ENCODE measurements around the gene INTS6. TPM values are rescaled to one million over a fixed set of nuclear protein-coding genes. Genes with fewer than 3 reads are reported as not detected.

INTS6 gene
- total RNA-seq, 4 donors from 2014 or later: 34.3 to 56.9 (median 53.0) TPM

- Histone ChIP-seq H3K27ac (no peak overlapping the region), H3K36me3 (no peaks in the 10 kb centered on the region)
- intact Hi-C loops (cut with DNase I; ENCODE audit: low total_unique reads): no loop called here
Observed at GRCh38 chr13:51396352-51396751, 56.5 kb downstream of the INTS6 start.

DNA sequence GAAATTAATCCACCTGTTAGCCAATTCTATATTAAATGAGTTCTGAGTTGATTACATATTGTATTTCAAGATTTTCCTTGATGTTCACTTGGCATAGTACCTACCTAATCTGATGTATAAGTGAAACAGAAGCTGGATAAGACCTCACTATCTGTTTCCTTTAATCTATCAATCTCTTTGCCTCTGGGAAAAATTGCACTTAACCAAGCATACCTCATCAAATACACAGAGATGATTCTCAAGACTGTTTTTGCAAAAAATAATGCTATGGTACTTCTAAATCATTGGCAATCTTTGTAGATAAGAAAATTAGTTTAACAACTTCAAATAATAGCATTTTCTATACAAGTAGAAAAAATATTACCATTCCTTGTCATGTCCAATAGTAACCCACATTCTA is 58.1 kb downstream of the INTS6 start:
- no peak overlapping the region for H3K4me3 ChIP-seq
- H3K9me3 ChIP-seq: no peaks in the 10 kb centered on the region
- DNase-seq: no peak
- no peak overlapping the region for H3K27ac ChIP-seq
- intact Hi-C loops (cut with DNase I; ENCODE audit: low total_unique reads): no loop called here
- H3K36me3 ChIP-seq: no peaks in the 10 kb centered on the region
- peaks cover 0 to 10% of the 10 kb centered on the region in 2 donors for H3K4me1 ChIP-seq
- no peaks in the 10 kb centered on the region for H3K27me3 ChIP-seq
- TF ChIP-seq CTCF (IDR thresholded peaks at IDR 0.05) (no peak), POLR2A (IDR thresholded peaks at IDR 0.05) (no peak)

More at GRCh38 chr13:51396352-51396751, 56.5 kb downstream of the INTS6 start:
- TF ChIP-seq CTCF (IDR thresholded peaks at IDR 0.05) (no peak), POLR2A (IDR thresholded peaks at IDR 0.05) (no peak)
- Histone ChIP-seq H3K9me3 (no peaks in the 10 kb centered on the region), H3K4me3 (no peak overlapping the region), H3K27me3 (no peaks in the 10 kb centered on the region), H3K4me1 (peaks cover 0 to 7% of the 10 kb centered on the region in 2 donors)
- no peak for DNase-seq

DNA sequence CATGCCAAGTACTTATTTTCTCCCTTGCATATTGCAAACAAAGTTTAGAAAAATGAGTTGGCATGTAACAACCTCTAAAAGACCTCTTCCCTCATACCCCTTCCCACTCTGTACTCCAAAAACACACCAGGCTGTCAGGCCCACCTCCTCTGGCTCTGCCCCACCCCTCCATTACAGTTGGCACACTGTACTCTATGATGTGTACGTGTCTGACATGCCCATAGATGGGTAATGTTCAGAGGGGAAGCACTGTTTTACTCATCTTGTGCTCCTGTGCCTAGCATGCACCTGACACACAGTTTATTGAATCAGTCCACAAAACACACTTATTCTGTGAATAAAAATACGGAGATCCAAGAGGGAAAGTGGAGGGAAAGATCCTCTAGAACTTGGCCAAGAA is 67.7 kb downstream of the INTS6 start:
- TF ChIP-seq POLR2A (IDR thresholded peaks at IDR 0.05): no peak
- TF ChIP-seq CTCF (IDR thresholded peaks at IDR 0.05): no peak
- H3K4me3 ChIP-seq: no peak overlapping the region
- no peak overlapping the region for H3K27ac ChIP-seq
- intact Hi-C loops (cut with DNase I; ENCODE audit: low total_unique reads): no loop called here
- DNase-seq: no peak
- H3K27me3 ChIP-seq: no peaks in the 10 kb centered on the region
- no peaks in the 10 kb centered on the region for H3K36me3 ChIP-seq
- H3K4me1 ChIP-seq: no peaks in the 10 kb centered on the region
- H3K9me3 ChIP-seq: no peaks in the 10 kb centered on the region

GRCh38 chr13:51380269-51380668 is 72.6 kb downstream of the INTS6 start:
- no peaks in the 10 kb centered on the region for H3K4me1 ChIP-seq
- H3K4me3 ChIP-seq: no peak overlapping the region
- TF ChIP-seq CTCF (IDR thresholded peaks at IDR 0.05): no peak
- TF ChIP-seq POLR2A (IDR thresholded peaks at IDR 0.05): no peak
- no peaks in the 10 kb centered on the region for H3K36me3 ChIP-seq
- no peak for DNase-seq
- intact Hi-C loops (cut with DNase I; ENCODE audit: low total_unique reads): no loop called here
- H3K27me3 ChIP-seq: no peaks in the 10 kb centered on the region
- no peak overlapping the region for H3K27ac ChIP-seq
- no peaks in the 10 kb centered on the region for H3K9me3 ChIP-seq

DNA sequence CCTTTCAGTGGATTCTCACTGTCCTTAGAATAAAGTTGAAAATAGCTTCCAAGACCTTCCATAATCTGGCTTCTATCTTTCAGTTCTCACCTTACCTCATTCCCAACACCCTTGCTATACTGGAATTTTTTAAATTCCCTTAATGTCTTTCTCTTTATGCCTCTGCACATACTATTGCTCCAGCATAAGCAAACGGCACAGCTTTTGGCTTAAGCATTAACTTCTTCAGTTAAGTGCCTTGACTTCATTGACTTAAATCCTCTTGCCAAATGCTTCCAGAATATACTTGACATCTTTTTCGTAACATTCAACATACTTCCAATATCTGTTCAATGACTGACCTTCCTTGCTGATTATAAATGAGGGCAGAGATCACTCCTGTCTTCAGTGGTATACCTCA is 79.4 kb downstream of the INTS6 start:
- no peak for DNase-seq
- Histone ChIP-seq H3K4me3 (no peak overlapping the region), H3K36me3 (no peaks in the 10 kb centered on the region), H3K27ac (no peak overlapping the region), H3K9me3 (no peaks in the 10 kb centered on the region), H3K4me1 (no peaks in the 10 kb centered on the region), H3K27me3 (no peaks in the 10 kb centered on the region)
- no peak for TF ChIP-seq CTCF (IDR thresholded peaks at IDR 0.05)
- TF ChIP-seq POLR2A (IDR thresholded peaks at IDR 0.05): no peak
- intact Hi-C loops (cut with DNase I; ENCODE audit: low total_unique reads): no loop called here
